Measurements from ENCODE around the gene SNX18. TPM values are rescaled to one million over a fixed set of nuclear protein-coding genes. Genes with fewer than 3 reads are reported as not detected.

SNX18 gene
- total and polyA plus RNA-seq, 12 donors, result 4.0 to 89.4 (median 33.7) TPM

DNA sequence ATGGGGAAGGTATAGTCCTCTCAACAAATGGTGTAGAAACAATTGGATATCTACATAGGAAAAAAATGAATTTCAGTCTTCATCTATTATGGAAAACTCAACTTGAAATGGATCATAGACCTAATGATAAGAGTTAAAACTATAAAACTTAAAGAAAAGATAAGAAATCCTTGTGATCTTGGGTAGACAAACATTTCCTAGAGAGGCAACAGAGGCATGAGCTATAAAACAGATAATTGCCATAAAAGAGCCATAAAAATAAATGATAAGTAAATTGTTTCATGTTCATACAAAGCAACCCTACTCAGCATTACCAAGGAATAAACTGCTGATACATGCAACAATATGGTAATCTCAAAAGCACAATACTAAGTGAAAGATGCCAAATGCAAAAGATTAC lies 76.2 kb downstream of the SNX18 start:
- H3K4me3 ChIP-seq, result no peak overlapping the region
- H3K36me3 ChIP-seq (replicated peaks in 1 of 2), result no peaks in the 10 kb centered on the region
- TF ChIP-seq POLR2A (IDR thresholded peaks at IDR 0.05), result no peak
- TF ChIP-seq, protein P1, sequence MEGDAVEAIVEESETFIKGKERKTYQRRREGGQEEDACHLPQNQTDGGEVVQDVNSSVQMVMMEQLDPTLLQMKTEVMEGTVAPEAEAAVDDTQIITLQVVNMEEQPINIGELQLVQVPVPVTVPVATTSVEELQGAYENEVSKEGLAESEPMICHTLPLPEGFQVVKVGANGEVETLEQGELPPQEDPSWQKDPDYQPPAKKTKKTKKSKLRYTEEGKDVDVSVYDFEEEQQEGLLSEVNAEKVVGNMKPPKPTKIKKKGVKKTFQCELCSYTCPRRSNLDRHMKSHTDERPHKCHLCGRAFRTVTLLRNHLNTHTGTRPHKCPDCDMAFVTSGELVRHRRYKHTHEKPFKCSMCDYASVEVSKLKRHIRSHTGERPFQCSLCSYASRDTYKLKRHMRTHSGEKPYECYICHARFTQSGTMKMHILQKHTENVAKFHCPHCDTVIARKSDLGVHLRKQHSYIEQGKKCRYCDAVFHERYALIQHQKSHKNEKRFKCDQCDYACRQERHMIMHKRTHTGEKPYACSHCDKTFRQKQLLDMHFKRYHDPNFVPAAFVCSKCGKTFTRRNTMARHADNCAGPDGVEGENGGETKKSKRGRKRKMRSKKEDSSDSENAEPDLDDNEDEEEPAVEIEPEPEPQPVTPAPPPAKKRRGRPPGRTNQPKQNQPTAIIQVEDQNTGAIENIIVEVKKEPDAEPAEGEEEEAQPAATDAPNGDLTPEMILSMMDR (IDR thresholded peaks at IDR 0.05), result no peak
- H3K27me3 ChIP-seq, result no peaks in the 10 kb centered on the region
- no peaks in the 10 kb centered on the region for H3K4me1 ChIP-seq (replicated peaks in 1 of 2)
- no peaks in the 10 kb centered on the region for H3K9me3 ChIP-seq (replicated peaks in 1 of 3)
- no peak overlapping the region for H3K27ac ChIP-seq
- intact Hi-C loops (cut with DNase I), result no loop called here
- DNase-seq, result no peak

DNA sequence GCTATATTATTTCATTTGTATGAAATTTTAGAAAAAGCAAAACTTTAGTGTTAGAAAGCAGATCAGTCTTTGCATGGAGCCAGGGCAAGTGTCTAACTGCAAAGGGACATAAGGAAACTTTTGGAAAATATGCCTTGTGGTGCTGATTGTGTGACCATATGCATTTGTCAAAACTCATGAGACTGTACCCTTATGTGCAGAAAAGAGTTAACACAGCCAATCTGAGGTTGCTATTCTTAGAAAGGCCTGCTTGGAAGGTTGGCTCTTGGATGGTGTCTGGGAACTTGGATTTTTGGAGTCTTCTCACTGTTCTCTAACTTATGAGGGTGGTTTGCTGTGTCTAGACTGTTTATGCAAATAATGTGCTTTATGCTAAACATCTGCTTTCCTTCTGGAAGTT lies 76.6 kb downstream of the SNX18 start:
- DNase-seq, result no peak
- intact Hi-C loops (cut with DNase I), result no loop called here
- H3K9me3 ChIP-seq (replicated peaks in 1 of 3), result no peaks in the 10 kb centered on the region
- TF ChIP-seq POLR2A (IDR thresholded peaks at IDR 0.05), result no peak
- TF ChIP-seq, protein P1 (IDR thresholded peaks at IDR 0.05), result no peak
- no peaks in the 10 kb centered on the region for H3K27me3 ChIP-seq
- no peak overlapping the region for H3K4me3 ChIP-seq
- no peak overlapping the region for H3K27ac ChIP-seq
- no peaks in the 10 kb centered on the region for H3K4me1 ChIP-seq (replicated peaks in 1 of 2)
- no peaks in the 10 kb centered on the region for H3K36me3 ChIP-seq (replicated peaks in 1 of 2)

DNA sequence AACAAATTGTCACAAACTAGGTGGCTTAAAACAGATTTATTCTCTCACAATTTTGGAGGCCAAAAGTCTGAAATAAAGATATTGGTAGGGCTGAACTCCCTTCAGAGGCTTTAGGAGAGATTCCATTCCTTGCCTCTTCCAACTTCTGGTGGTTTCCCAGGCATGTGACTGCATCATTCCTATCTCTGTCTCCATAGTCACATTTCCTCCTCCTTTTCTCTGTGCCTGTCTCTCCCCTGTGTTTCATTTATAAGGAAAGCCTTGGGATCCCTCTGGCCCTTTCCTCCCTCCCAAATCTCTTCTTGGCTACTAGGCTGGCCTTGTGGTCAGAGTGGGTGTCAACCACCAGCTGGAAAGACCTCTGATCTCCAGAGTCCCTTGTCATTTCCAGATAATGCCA lies 78.2 kb downstream of the SNX18 start:
- intact Hi-C loops (cut with DNase I), result no loop called here
- no peaks in the 10 kb centered on the region for H3K4me1 ChIP-seq (replicated peaks in 1 of 2)
- no peaks in the 10 kb centered on the region for H3K36me3 ChIP-seq (replicated peaks in 1 of 2)
- no peaks in the 10 kb centered on the region for H3K27me3 ChIP-seq
- TF ChIP-seq, protein P1 (IDR thresholded peaks at IDR 0.05), result no peak
- no peak for TF ChIP-seq POLR2A (IDR thresholded peaks at IDR 0.05)
- DNase-seq, result no peak
- H3K9me3 ChIP-seq (replicated peaks in 1 of 3), result no peaks in the 10 kb centered on the region
- no peak overlapping the region for H3K4me3 ChIP-seq
- no peak overlapping the region for H3K27ac ChIP-seq

Other genes with a start within 250 kb of the SNX18 start
- 10 to 100 TPM; 19.4 to 85.6 (median 42.8) TPM for gene ARL15, start 207.2 kb upstream of the SNX18 start, total RNA-seq
- 10 to 100 TPM; 12.1 to 27.6 (median 12.3) TPM for gene ARL15, start 207.2 kb upstream of the SNX18 start, polyA plus RNA-seq
- under 1 TPM in 1 of 9 donors, not detected in 8; 0.28 TPM for gene HSPB3, start 62.1 kb upstream of the SNX18 start, total RNA-seq
- under 1 TPM in 2 of 3 donors, not detected in 1; 0.54 to 0.64 TPM for gene HSPB3, start 62.1 kb upstream of the SNX18 start, polyA plus RNA-seq